Measurements from ENCODE around the gene PTPRM.

Gene PTPRM

DNA sequence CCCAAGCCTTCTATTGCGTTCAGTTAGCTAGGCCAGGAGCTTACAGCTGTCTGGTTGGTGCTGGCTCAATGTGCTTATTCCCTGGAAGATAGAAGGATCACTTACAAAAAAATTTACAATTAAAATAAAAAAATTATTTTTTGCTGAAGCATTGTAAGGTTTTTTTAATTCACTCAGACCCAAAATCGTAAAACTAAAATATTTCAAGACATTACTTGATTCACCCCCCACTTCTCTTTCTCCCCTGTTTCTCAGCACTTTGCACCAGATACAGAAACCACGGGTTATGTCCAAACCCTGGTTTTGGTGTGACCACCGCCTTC, 911 bp upstream of the PTPRM start:
- DNase-seq: no peak
- intact Hi-C loops (cut with DNase I): loop anchor here (10.0 kb wide), 2 partner anchors 101 to 201 kb away; no protein-coding TSS in a partner anchor

DNA sequence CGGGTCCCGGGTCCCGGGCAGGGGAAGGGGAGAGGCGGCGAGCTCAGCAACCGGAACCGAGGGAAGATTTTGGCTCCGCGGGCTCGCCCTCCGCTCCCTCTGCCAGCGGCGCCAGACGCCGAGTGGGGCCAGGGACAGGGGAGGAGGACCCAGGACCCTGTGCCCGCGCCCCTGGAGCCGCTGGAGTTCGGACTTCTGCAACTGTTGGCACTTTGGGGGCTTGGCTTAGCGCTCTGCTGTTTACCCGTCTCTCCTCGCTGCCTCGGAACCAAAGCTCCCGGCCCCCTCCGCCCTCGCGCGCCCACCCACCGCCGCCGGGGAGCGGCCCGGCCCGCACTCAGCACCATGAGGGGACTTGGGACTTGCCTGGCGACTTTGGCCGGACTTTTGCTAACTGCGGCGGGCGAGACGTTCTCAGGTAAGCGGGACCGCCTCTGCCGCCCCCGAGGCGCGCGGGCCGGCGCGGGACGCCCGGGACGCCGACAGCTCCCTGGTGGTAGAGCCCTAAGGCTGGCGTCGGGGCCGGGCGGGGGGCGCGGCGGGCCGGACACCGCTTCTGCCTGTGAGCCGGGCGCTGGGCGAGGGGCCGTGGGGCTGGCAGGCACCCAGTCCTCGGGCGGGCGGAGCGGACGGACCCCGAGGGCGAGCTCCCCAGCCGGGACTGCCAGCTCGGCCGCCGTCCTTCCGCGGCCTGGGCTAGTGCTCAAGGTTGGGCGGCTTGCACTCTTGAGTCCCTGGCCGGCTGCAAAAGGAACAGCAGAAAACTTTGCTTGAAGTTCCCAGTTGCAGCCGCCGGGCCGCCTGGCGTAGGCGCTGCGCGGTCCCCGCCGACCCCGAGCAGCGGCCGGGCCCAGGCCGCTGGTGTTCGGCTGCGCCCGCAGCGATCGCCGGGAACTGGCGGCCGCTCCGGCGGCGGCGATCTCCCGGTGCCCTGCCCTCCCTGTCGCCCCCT, 634 bp downstream of the PTPRM start:
- DNase-seq: peak in 7 of 10 donors; percentile 14 to 86 (median 38)

DNA sequence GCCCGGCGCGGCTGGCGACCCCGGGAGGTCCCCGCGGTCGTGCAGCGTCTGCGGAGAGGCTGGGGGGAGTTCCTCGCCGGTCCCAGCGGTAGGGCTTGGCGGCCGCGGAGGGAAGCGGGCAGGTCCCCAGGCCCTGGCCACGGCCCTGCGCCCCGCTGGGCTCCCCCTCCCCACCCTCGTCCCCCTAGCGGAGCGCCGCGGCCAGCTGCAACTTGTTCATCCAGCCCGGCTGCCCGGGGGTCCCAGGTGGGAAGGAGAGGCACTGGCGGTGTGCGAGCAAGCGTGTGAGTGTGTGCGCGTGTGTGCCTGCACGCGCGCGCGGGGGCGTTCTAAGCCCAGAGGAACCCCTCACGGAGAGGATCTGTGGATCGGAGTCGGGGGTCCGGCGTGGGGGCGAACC, 1.3 kb downstream of the PTPRM start:
- DNase-seq: peak in 7 of 10 donors; percentile 15 to 85 (median 45)
- intact Hi-C loops (cut with DNase I): loop anchor here (10.0 kb wide), 2 partner anchors 104 to 204 kb away; no protein-coding TSS in a partner anchor

More for the DNA sequence above, 634 bp downstream of the PTPRM start:
- intact Hi-C loops (cut with DNase I): loop anchor here (1.0 to 10.0 kb wide), 3 partner anchors 103 to 295 kb away; no protein-coding TSS in a partner anchor

DNA sequence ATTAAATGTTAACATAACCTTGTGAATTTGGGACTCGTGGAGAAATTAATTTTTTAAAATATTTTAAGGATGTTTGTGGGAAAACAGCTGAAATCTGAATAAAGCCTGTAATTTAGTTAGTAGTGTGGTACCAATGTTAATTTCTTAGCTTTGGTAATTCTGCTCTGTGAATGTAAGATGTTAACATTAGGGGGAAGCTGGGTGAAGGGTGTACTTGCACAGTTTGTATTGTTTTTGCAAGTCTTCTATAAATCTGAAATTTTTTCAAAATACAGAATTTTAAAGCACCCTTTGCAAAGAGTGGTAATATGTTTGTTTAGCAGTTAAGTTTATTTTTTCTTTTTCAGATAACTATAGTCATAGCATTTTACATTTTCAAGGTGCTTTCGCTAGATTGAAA, 4.5 kb downstream of the PTPRM start:
- DNase-seq: no peak
- intact Hi-C loops (cut with DNase I): no loop called here

DNA sequence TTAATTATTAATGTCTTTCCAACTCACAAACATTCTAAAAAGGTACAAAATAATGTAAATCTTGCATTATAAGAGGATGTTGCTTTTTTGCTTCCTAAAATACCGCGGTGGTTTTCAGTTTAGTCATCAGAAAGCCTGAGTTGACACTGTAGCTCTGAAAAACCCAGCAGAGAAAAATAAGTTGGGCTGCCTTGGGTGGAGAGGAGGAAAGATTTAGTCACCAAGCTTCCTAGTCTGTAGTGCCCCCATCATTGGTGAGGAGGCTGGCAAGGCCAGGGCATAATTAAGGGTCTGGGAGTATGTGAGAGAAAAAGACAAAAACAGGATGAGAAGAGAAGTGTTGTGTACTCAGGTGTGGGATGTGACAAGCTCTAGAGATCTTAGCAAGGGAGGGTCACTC, 5.7 kb downstream of the PTPRM start:
- intact Hi-C loops (cut with DNase I): no loop called here
- no peak for DNase-seq

DNA sequence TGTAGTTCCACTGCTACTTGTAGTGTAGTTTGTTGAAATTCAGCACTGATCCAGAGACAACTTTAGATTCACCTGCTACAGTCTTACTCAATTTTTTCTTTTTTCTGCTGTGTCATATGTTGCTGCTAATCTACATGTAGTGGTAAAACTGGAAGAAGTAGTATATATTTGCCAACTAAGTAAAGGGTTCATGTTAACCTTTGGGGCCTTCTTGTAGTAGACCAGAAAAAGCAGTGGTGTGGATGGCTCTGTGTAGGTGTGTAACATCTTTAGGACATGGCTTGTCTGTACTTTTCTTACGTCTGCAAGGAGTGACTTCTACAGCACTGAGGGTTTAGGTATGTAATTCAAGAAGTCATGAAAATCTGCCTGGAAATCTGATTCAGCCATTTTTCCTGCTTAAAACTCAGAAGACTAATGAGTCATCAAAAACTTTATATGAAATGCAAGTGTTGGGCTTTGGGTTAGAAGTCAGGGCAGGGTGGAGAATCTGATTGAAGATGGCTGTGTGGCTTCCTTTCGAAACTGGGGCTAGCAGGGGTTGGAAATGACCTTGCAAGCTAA, 8.4 kb downstream of the PTPRM start:
- no peak for DNase-seq
- intact Hi-C loops (cut with DNase I): no loop called here

DNA sequence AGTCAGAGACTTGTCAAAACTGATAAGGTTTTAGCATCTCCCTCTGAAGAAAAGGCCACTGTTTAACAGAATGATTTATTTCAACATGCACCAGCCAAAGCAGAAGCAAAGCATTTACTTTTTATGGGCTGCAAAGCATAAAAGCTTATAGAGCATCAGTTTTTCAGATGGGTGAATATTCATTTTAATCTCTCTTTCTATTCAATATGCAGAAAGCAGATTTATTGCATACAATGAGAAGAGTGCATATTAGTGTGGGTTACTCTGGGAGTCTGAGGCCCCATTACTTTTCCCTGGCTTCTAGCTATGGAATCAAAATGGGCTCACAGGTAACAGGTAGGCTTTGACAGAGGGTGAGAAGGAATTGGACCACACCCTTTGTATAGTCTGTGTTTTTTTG, 9.0 kb downstream of the PTPRM start:
- no peak for DNase-seq
- intact Hi-C loops (cut with DNase I): no loop called here

DNA sequence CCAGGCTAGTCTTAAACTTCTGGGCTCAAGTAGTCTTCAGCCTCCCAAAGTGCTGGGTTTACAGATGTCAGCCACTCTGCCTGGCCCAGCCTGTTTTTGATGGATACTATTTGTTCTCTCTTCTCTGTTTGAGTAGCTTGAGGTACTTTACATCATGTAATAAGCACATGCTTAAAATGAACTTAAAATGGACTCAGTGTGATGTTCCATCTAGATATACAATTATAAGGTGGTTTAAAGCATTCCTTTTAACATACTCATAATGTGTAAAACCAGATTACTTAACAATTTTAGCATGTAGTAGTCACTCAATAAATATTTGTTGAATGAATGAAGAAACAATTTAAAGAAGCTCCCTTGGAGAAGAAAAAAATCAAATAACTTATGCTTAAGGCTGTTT, 9.6 kb downstream of the PTPRM start:
- DNase-seq: no peak
- intact Hi-C loops (cut with DNase I): no loop called here

DNA sequence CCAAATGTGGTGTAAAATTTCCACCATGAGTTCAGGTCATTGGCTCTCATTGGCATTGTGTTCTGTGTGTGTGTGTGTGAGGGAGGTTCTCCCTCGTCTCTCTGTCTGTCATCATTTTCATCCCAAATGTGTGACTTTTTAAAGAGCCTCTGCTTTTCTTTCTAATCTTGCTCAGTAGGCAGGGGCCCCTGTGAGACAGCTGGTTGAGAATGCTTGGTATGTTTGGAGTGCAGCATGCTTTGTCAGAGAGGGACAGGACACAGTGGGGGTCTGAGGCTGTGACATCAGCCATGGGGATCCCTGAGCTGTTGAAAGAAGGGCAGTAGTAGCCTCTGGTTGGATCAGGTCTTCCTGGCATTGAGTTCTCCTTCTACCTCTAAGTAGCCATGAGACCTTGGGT, 10.6 kb downstream of the PTPRM start:
- intact Hi-C loops (cut with DNase I): no loop called here
- no peak for DNase-seq

DNA sequence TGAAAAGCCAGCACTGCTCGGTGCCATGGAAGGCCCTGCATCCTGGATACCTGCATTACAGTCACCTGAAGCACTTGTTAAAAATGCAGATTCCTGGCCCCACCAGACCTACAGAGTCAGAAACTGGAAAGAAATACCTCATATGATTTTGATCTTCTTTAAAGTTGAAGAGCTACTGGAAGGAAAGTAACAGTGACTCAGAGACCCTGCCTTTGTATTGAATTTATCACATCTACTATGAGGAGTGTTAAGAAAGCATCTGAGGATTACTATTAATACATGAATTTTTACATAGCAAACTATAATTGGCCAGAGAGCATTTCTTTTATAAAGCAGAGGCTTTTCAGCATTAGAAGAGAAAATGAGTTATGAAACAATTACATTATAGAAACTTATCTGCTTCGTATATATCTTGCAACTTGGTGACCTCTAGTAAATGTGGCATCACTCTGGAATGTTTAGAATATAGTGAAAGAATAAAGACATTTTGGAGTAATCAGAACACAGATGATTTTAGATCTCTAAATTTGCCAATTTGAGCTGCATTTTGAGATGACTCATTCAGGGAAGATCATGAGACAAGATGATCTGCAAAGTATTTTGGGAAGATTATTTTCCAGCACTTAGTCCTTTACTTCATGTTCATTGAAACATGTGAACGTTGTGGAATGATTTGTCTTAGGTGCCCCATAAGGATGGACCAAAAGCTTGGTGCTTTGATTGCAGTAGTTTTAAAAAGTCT, 12.2 kb downstream of the PTPRM start:
- no peak for DNase-seq
- intact Hi-C loops (cut with DNase I): no loop called here

DNA sequence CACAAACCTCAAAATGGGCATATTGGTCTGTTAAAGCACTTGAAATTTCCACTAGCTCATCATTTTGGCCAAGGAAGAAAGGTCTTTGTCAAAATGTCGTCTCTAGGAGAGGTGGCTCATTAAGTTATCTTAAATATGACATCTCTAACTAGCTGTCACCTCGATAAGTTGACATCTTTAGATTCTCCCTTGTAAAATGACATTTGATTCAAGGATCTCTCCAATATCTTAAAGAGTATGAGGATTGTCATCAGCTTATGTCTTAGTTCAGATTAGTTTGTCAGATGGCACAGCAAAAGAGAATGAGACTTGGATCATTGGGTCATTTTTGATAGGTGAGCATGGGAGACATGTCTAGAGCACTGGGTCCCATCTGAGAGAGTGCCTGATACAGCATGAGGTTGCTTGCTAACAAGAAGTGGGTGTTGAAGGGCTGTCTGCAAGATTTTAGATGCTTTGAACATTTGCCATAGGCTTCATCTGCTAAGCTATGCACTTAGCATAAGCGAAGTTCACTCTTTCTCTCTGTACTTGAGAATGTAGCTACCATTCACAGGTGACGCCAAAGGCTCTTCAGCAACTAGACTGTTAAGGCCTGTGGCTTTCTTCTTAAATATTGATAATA, 12.9 kb downstream of the PTPRM start:
- intact Hi-C loops (cut with DNase I): no loop called here
- no peak for DNase-seq

DNA sequence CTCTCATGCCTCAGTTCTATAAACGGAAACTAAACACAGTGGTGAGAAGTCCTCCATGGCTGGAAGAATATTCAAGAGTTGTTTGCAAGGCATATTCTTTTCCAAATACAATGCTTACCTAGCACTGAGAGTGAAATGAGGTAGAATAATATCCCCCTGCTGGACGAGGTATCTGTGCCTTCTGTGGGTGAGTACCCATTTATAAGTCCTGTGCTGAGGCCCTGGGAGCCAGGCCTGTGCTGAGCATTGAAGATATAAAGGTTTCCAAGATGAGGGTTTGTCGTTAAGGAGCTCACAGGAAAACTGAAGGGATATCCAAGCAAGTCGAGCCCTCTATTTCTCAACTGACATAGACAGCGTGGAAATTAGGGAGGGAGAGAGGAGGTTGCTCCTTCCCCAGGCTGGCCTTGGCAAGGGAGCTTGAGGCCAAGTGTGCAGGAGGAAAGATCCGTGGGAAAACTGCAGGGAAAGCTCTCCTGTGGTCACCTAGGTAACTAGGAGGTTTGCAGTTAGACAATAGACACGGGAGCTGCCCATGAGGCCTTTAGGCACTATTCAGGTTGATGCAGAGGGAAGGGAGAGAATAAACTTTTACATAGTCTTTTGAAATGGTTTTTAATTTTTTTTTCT, 17.6 kb downstream of the PTPRM start:
- intact Hi-C loops (cut with DNase I): no loop called here
- no peak for DNase-seq

DNA sequence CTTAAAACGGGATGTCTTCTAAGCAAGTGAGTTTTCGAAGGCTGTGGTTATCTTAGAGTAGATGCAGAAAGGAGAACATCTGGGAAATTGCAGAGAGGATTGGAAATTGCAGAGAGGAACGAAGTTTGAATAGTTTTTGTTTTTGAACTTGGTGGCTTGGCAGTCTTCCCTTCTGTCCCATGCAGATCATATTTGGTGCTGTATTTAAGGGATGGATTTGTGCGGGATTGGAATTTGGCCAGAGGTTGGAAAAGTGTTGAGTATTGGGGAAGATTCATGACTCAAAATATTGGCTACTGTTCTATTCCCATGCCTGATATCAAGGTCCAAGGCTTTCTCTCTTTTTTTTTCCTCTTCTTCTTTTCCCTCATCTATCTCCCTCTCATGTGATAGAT, 18.2 kb downstream of the PTPRM start:
- intact Hi-C loops (cut with DNase I): no loop called here
- DNase-seq: no peak

DNA sequence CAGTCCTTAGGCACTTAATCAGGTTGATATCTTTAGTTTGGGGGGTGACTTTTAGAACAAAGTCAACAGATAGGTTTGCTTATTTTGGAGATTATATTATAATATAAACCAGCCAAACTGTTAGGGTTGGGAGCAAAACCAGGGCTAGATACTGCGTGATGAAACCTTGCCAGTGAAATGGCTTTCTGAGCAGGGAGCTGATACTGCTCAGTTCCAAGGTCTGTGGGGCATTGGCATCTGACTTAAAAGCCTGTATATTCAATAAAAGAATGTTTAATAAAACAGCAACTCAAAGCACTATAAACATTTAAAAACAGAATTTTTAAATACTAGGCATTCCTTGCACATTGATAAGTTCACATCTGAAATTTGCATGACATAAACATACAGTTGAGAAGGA, 19.3 kb downstream of the PTPRM start:
- intact Hi-C loops (cut with DNase I): no loop called here
- DNase-seq: no peak

DNA sequence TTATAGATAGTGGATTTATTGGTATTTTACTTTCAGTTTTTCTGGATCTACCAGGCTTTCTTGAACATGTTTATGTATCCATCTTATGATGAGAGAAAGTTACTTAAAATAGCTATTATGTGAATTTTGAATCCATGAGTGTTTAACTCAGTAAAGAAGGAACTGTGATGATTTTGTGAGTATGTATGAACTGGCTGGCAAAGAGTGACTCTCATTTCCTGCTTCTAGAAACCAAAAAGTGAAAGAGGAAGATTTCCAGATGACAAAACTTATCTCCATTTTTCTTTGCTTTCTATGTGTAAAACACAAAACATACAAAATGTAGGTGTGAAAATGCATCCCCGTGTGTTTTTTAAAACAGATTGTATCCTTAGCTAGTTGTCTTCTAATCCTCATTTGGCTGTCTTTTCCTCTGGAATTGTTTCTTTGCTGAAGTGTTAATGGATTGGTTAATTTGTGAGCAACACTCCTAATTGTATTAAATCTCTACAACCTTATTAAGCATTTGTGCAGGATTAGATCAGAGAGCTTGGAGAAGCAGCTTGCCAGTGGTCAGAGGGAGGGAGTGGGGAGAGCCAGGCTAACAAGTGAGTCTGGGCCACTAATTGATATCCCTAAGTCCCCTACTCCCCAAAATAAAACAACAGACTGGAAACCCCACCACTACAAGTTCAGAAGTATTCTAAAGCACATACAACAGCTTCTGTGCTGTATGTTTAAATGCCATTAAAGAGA, 23.9 kb downstream of the PTPRM start:
- no peak for DNase-seq
- intact Hi-C loops (cut with DNase I): no loop called here

DNA sequence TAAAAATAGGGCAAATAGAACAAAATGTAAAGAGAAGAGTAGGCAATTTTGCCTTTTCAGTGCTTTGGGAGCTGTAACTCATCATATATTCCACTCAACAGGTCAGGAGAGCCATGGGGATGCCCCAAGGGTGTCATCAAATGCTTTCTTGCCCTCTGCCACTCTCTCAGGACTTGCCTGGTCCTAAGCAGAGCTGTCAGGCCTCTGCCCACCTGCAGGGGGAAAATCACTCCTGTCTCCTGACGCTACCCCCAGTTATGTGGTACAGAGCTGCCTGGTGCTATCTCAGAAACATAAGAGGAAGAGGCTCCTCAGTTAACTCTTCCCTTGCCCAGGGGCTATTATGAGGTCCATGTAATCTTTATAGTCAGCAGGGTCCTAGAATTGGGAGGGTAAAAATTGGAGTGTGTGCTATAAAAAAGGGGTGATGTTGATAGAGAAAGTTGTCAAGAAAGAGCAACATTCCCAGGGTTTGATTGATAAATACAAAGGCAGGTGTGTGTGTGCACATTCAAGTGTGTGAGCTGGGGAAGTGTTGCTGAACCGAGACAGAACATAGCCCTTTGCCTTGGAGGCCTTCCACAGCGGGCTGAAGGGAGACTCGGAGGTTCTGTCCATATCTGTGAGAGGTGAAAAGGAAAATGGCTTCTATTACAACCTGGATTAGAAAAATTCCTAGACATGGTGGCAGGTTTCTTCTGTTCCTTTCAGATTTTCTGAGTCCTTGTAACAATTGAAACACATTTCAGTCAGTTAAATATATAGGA, 25.4 kb downstream of the PTPRM start:
- no peak for DNase-seq
- intact Hi-C loops (cut with DNase I): no loop called here

DNA sequence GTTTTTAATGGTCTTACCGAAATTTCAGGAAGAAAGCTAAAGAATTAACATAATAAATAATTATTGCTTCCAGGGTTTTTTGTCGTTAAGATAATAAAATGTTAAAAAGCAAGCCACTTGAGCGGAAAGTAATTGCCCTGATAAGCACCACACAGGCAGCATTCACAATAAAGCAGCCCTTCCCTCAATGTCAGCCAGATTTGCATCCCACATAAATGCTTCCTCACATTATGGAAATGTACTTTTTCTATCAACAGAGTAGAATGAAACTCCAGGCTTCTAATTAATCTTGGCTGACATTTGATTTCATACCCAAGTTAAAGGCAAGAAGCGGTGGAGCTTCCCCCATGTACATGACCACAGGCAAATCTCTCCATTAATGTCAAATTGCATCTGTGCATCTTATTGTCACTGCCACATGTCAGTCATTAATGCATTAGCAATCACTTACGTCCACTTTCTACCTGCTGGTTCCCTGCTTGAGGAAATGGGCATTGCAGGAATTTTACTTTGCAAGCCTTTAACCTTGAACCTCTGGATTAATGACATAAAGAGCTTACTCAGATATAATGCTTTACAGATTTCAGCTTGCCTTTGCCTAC, 26.2 kb downstream of the PTPRM start:
- no peak for DNase-seq
- intact Hi-C loops (cut with DNase I): no loop called here

DNA sequence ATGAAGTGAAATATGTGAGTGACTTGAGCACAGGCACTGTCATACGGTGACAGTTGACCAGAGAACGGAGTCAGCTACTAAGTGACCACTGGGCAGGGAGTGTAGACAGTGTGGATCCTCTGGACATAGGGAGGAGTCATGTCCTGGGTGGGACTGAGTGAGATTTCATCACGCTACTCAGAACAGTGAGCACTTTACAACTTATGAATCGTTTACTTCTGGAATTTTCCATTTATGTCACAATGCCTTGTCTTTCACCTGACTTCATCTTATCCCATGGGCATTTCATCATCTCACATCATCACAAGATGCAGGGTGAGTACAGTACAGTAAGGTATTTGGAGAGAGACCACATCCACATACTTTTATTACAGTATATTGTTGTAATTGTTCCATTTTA, 29.0 kb downstream of the PTPRM start:
- no peak for DNase-seq
- intact Hi-C loops (cut with DNase I): no loop called here

DNA sequence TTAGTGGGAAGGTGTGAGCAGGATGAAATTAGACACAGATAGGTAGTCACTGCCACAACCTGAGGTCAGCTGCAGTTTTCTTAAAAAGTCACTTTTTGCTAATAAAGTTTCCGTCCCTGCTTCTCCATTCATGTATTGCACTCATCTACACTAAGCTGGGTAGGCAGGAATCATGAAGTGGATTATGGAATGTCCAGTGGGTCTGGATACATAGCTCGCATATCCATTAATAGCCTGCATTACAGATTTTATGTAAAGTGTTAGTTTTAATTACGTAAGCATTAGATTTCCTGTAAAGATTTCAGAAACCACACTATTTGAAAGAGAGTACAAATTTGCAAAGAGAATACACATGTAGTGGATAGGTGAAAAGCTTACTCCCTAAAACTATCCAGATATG, 30.4 kb downstream of the PTPRM start:
- intact Hi-C loops (cut with DNase I): no loop called here
- DNase-seq: no peak
